CD14-positive monocyte (primary cell): ENCODE data around the gene GALNT12. TPM values are rescaled to one million over a fixed set of nuclear protein-coding genes. Genes with fewer than 3 reads are reported as not detected.

Source experiments
- DNase-seq, 3 donors: peaks; one replicate each; pipeline ENCODE4 v3.0.0-alpha.2; 2011 to 2022
- H2AFZ ChIP-seq: 2 replicates; pipeline ENCODE4 v1.6.0; 2012; ENCODE audit warnings: mild to moderate bottlenecking, low read depth, low read length, inconsistent platforms; ENCODE audit not compliant: insufficient read depth, poor library complexity, severe bottlenecking
- H3K27ac ChIP-seq, 2 donors: 1 replicate in 1 of 2; 2 replicates in 1 of 2; pipeline ENCODE4 v1.5.1; 2012 to 2013; ENCODE audit warnings: low read length in 2 of 2, control low read depth in 1 of 2, inconsistent platforms in 1 of 2, low read depth in 1 of 2, mild to moderate bottlenecking in 1 of 2
- H3K27me3 ChIP-seq, 2 donors: one replicate each; pipeline versions ENCODE4 v1.6.0 to v1.6.1; 2011 to 2013; ENCODE audit warnings: low read length in 2 of 2; ENCODE audit not compliant: control insufficient read depth in 2 of 2, insufficient read depth in 2 of 2
- H3K36me3 ChIP-seq, 2 donors: replicated peaks in 1 of 2; 1 replicate in 1 of 2; 2 replicates in 1 of 2; pipeline versions ENCODE4 v1.5.1 to v1.6.1; 2012 to 2013; ENCODE audit warnings: low read length in 2 of 2, control low read depth in 1 of 2, inconsistent platforms in 1 of 2, mild to moderate bottlenecking in 1 of 2; ENCODE audit not compliant: insufficient read depth in 2 of 2, control insufficient read depth in 1 of 2
- H3K4me1 ChIP-seq, 2 donors: 1 replicate in 1 of 2; 2 replicates in 1 of 2; pipeline versions ENCODE4 v1.5.1 to v1.6.1; 2012 to 2013; ENCODE audit warnings: low read length in 2 of 2, control low read depth in 1 of 2, inconsistent platforms in 1 of 2, mild to moderate bottlenecking in 1 of 2, moderate library complexity in 1 of 2; ENCODE audit not compliant: insufficient read depth in 2 of 2, control insufficient read depth in 1 of 2
- H3K4me2 ChIP-seq: replicated peaks from 2 replicates; pipeline ENCODE3; 2012; ENCODE audit warnings: low read length, moderate library complexity, mild to moderate bottlenecking; ENCODE audit not compliant: poor library complexity, severe bottlenecking; ENCODE audit errors: extremely low read depth
- H3K4me3 ChIP-seq, 3 experiments: fragments of 200-600 bp in 1 of 3; sonication (generic) in 1 of 3; replicated peaks in 1 of 3; 1 replicate in 2 of 3; 2 replicates in 1 of 3; pipeline ENCODE4 v1.5.1; 2011 to 2013; ENCODE audit warnings: low read length in 3 of 3, mild to moderate bottlenecking in 3 of 3, control low read depth in 2 of 3, low read depth in 2 of 3, inconsistent platforms in 1 of 3, moderate library complexity in 1 of 3
- H3K79me2 ChIP-seq: 2 replicates; pipeline ENCODE4 v1.6.0; 2012; ENCODE audit warnings: mild to moderate bottlenecking, control low read depth, inconsistent platforms, low read length, moderate library complexity; ENCODE audit not compliant: insufficient read depth
- H3K9ac ChIP-seq: 2 replicates; pipeline ENCODE4 v1.6.0; 2017; ENCODE audit warnings: low read length, mild to moderate bottlenecking; ENCODE audit not compliant: insufficient read depth, poor library complexity, severe bottlenecking
- H3K9me3 ChIP-seq, 2 donors: replicated peaks in 1 of 2; 1 replicate in 1 of 2; 2 replicates in 1 of 2; pipeline versions ENCODE4 v1.5.1 to v1.6.1; 2012 to 2013; ENCODE audit warnings: low read length in 2 of 2, control low read depth in 1 of 2; ENCODE audit not compliant: control insufficient read depth in 1 of 2, insufficient read depth in 1 of 2
- H4K20me1 ChIP-seq: 2 replicates; pipeline ENCODE4 v1.6.0; 2012; ENCODE audit warnings: mild to moderate bottlenecking, low read length, control low read depth, moderate library complexity; ENCODE audit not compliant: insufficient read depth
- H3K27ac Mint-ChIP-seq, 7 donors: one replicate each; pipeline ENCODE4 v1.8.0; 2020; ENCODE audit warnings: mild to moderate bottlenecking in 7 of 7, mixed read lengths in 7 of 7, moderate library complexity in 6 of 7, inconsistent platforms in 2 of 7
- H3K27me3 Mint-ChIP-seq, 3 donors: one replicate each; pipeline ENCODE4 v1.8.0; 2021 to 2022; ENCODE audit warnings: low read depth in 3 of 3, mild to moderate bottlenecking in 3 of 3, mixed read lengths in 3 of 3, moderate library complexity in 3 of 3, inconsistent platforms in 1 of 3
- H3K36me3 Mint-ChIP-seq, 2 donors: one replicate each; pipeline ENCODE4 v1.8.0; 2020; ENCODE audit warnings: mixed read lengths in 2 of 2, inconsistent platforms in 1 of 2, mild to moderate bottlenecking in 1 of 2
- H3K4me1 Mint-ChIP-seq: one replicate; pipeline ENCODE4 v1.8.0; 2020; ENCODE audit warnings: mild to moderate bottlenecking, mixed read lengths
- H3K4me3 Mint-ChIP-seq, 2 donors: one replicate each; pipeline ENCODE4 v1.8.0; 2020; ENCODE audit warnings: mild to moderate bottlenecking in 2 of 2, mixed read lengths in 2 of 2, moderate library complexity in 1 of 2
- H3K9me3 Mint-ChIP-seq, 7 donors: one replicate each; pipeline ENCODE4 v1.8.0; 2020 to 2022; ENCODE audit warnings: mixed read lengths in 7 of 7, mild to moderate bottlenecking in 6 of 7, moderate library complexity in 6 of 7, inconsistent platforms in 2 of 7
- CTCF ChIP-seq: fragments of 200-600 bp; IDR thresholded peaks from one replicate; pipeline ENCODE4 v1.8.0; 2022; ENCODE audit warnings: antibody characterized with exemption, mild to moderate bottlenecking
- WGBS: methylation state at CpG from one replicate; pipeline ENCODE4 v1.1.5; 2013; ENCODE audit warnings: missing lambda C conversion rate; ENCODE audit not compliant: insufficient coverage; 5-methylcytosine and 5-hydroxymethylcytosine counted together
- intact Hi-C, 2 donors: fragments of 100-400 bp; cut with micrococcal nuclease; formaldehyde crosslinking; loops; one replicate each; pipeline versions ENCODE4 v1.15.0 to v1.15.1; 2023
- polyA plus RNA-seq, 3 donors: library from polyadenylated mRNA; depleted of rRNA in 1 of 3; unstranded in 2 of 3; stranded (reverse) in 1 of 3; fragments of 300-500 nt in 2 of 3; fragments of >200 nt in 1 of 3; fragmentation: Illumina TruSeq in 2 of 3; gene quantifications; 1 replicate in 2 of 3; 2 replicates in 1 of 3; pipeline ENCODE4 v1.2.3, GENCODE V29; 2012 to 2021

The GALNT12 gene
- polyA plus RNA-seq, 3 donors: 0.16 TPM; not detected in 2

GRCh38 chr9:98832768-98833089, 25.3 kb downstream of the GALNT12 start:
- H3K4me2 ChIP-seq: no peak overlapping the region
- H3K4me3 ChIP-seq: no peak overlapping the region
- intact Hi-C loops: no loop called here

DNA sequence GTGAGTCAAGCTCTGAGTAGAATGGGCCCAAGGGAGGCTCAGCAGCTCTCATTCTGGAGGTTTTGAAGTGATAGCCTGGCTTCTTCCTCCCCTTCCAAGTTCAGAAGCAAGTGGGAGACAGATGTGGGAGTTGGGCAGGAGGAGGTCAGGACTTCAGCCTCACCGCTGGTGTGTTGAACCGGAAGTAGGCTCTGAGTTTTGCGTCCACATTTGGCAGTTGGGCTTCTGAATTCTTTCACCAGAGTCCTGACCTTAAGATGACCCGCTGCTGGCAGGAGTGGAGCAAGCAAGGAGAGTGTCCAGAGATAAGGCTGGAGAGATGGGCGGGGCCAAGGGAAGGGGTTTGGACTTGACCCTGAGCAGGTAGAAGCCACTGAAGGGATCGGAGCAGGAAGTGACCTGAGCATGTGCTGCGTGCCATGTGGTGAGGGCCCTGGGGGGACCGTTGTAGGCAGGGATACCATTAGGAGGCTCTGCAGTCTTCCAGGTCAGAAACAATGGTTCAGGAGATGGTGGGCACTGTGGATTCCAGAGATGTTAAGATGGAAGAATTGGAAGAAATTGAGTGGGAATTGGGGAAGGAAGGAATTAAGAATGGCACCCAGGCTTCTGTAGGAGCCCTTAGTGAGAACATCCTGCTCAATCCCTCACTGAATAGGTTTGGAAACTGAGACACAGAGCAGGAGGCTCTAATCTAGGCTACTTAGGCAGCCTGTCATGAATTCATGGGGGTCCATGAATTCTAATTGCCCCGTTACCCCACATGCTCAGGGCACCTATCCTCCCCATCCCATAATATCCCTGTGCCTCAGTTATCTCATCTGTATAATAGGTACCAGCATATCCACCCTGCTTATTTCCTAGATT, 25.9 kb downstream of the GALNT12 start:
- H3K27ac ChIP-seq: no peak overlapping the region
- no peak overlapping the region for H3K4me3 Mint-ChIP-seq
- H3K36me3 ChIP-seq: no peaks in the 10 kb centered on the region
- TF ChIP-seq CTCF: no peak
- peaks cover 0 to 1% of the 10 kb centered on the region in 2 donors for H3K36me3 Mint-ChIP-seq
- peaks cover 0 to 3% of the 10 kb centered on the region in 2 donors for H3K4me1 ChIP-seq
- no peak overlapping the region for H2AFZ ChIP-seq
- no peak for DNase-seq
- no peaks in the 10 kb centered on the region for H3K79me2 ChIP-seq
- peaks cover 15% of the 10 kb centered on the region for H3K4me1 Mint-ChIP-seq
- H4K20me1 ChIP-seq: no peaks in the 10 kb centered on the region
- H3K4me3 ChIP-seq: no peak overlapping the region
- no peak overlapping the region for H3K9ac ChIP-seq
- peaks cover 0 to 2% (median 2%) of the 10 kb centered on the region in 3 donors for H3K27me3 Mint-ChIP-seq
- peaks cover 0 to 2% (median 0%) of the 10 kb centered on the region in 7 donors for H3K9me3 Mint-ChIP-seq
- H3K27ac Mint-ChIP-seq: peak overlapping the region in 1 of 7 donors; percentile 52
- no peaks in the 10 kb centered on the region for H3K27me3 ChIP-seq
- H3K4me2 ChIP-seq: no peak overlapping the region
- no peaks in the 10 kb centered on the region for H3K9me3 ChIP-seq
- intact Hi-C loops: no loop called here
- 99% methylated on average over 8 of the region's 9 CpGs for WGBS

More at GRCh38 chr9:98832768-98833089, 25.3 kb downstream of the GALNT12 start:
- Mint-ChIP-seq H3K4me1 (peaks cover 15% of the 10 kb centered on the region), H3K9me3 (peaks cover 0 to 2% (median 0%) of the 10 kb centered on the region in 7 donors), H3K27me3 (peaks cover 0 to 2% (median 2%) of the 10 kb centered on the region in 3 donors), H3K4me3 (no peak overlapping the region), H3K36me3 (peaks cover 0 to 1% of the 10 kb centered on the region in 2 donors), H3K27ac (no peak overlapping the region)
- Histone ChIP-seq H4K20me1 (no peaks in the 10 kb centered on the region), H3K27me3 (no peaks in the 10 kb centered on the region), H2AFZ (no peak overlapping the region), H3K9me3 (no peaks in the 10 kb centered on the region), H3K27ac (no peak overlapping the region), H3K36me3 (no peaks in the 10 kb centered on the region), H3K79me2 (no peaks in the 10 kb centered on the region), H3K4me1 (peaks cover 0 to 3% of the 10 kb centered on the region in 2 donors), H3K9ac (no peak overlapping the region)
- WGBS: no CpG with 5 or more reads among the region's 1 CpG
- no peak for TF ChIP-seq CTCF
- no peak for DNase-seq
